Breast epithelium (tissue), 4 donors: ENCODE results near the gene NOP53. TPM values are rescaled to one million over a fixed set of nuclear protein-coding genes. Genes with fewer than 3 reads are reported as not detected.
A peak's percentile ranks its signal among the peaks of the same experiment; 100 is the strongest.

Experiments
- DNase-seq, 2 donors: peaks; one replicate each; pipeline ENCODE4 v3.0.0-alpha.2; 2019; ENCODE audit warnings: low spot score in 2 of 2
- H3K27ac ChIP-seq, 2 donors: fragments of 200-600 bp; sonication (generic) in 1 of 2; one replicate each; pipeline ENCODE4 v1.5.1; 2016 to 2019; ENCODE audit warnings: mild to moderate bottlenecking in 1 of 2
- H3K27me3 ChIP-seq, 2 donors: fragments of 200-600 bp; sonication (generic) in 1 of 2; one replicate each; pipeline versions ENCODE4 v1.5.1 to v1.6.0; 2017 to 2019; ENCODE audit warnings: control low read depth in 1 of 2, mild to moderate bottlenecking in 1 of 2
- H3K36me3 ChIP-seq: fragments of 200-600 bp; one replicate; pipeline ENCODE4 v1.5.1; 2019
- H3K4me1 ChIP-seq, 2 donors: fragments of 200-600 bp; sonication (generic); one replicate each; pipeline ENCODE4 v1.5.1; 2016 to 2019; ENCODE audit warnings: control low read depth in 1 of 2
- H3K4me3 ChIP-seq, 3 donors: fragments of 200-600 bp; sonication (generic); 1 replicate in 2 of 3; 2 replicates in 1 of 3; pipeline ENCODE4 v1.5.1; 2016 to 2019; ENCODE audit warnings: mild to moderate bottlenecking in 3 of 3, moderate library complexity in 2 of 3
- H3K9me3 ChIP-seq, 2 donors: fragments of 200-600 bp; sonication (generic) in 1 of 2; one replicate each; pipeline ENCODE4 v1.5.1; 2016 to 2019; ENCODE audit warnings: control low read depth in 1 of 2
- POLR2A ChIP-seq: fragments of 450-650 bp; IDR thresholded peaks from one replicate; pipeline ENCODE4 v1.6.1; 2016; ENCODE audit warnings: antibody characterized with exemption, mild to moderate bottlenecking, moderate library complexity
- POLR2AphosphoS5 ChIP-seq, 3 donors: sonication (generic); formaldehyde crosslinking; IDR thresholded peaks; one replicate each; pipeline ENCODE4 v1.6.1; 2017; ENCODE audit warnings: antibody characterized with exemption in 3 of 3
- intact Hi-C: fragments of 100-400 bp; cut with DNase I; formaldehyde crosslinking; loops from one replicate; pipeline ENCODE4 v1.15.1; 2023; ENCODE audit warnings: low total_unique reads
- total RNA-seq, 3 donors: library from RNA; depleted of rRNA; stranded (reverse); fragments of >200 nt; gene quantifications; one replicate each; pipeline ENCODE4 v1.1.0, GENCODE V29; 2016
- TF ChIP-seq, protein P1 (sequence below), 3 donors: fragments of 450-650 bp; IDR thresholded peaks; one replicate each; pipeline ENCODE4 v1.5.1; 2016 to 2017; ENCODE audit warnings: antibody characterized with exemption in 3 of 3, mild to moderate bottlenecking in 3 of 3, moderate library complexity in 3 of 3

The NOP53 gene
- total RNA-seq, result 100 to 1,000 TPM; 391 to 498 (median 457) TPM

DNA sequence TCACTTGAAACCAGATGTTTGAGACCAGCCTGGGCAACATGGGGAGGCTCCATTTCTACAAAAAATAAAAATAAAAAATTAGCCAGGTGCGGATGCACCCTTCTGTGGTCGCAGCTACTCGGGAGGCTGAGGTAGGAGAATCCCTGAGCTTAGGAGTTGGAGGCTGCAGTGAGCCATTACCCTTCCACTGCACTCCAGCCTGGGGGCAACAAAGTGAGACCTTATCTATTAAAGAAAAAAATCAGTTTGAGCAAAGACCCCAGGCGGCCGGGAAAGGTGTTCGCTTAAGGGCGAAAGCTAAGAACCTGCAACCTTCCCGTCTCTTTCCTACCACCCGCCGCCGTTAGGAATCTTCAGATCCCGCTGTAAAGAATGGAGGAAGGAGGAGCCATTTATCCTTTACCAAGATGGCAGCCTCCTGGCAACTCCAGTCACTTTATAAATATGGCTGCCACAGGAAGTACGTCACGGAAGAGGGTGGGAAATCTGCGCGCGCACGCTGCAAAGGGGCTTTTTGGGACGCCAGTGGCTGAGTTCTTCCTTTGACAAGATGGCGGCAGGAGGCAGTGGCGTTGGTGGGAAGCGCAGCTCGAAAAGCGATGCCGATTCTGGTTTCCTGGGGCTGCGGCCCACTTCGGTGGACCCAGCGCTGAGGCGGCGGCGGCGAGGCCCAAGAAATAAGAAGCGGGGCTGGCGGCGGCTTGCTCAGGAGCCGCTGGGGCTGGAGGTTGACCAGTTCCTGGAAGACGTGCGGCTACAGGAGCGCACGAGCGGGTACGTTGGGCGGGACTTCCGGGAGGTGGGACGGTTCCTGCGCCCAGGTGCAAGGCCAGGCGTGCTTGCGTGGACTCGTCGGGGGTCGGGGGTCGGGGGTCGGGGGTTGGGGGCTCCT, at the start of gene NOP53:
Gene NOP53, plus strand, starts transcription at position 537 of the 892 bp plus-strand sequence. Its CDS starts 14 bp downstream, at position 551.
- TF ChIP-seq, protein P1, sequence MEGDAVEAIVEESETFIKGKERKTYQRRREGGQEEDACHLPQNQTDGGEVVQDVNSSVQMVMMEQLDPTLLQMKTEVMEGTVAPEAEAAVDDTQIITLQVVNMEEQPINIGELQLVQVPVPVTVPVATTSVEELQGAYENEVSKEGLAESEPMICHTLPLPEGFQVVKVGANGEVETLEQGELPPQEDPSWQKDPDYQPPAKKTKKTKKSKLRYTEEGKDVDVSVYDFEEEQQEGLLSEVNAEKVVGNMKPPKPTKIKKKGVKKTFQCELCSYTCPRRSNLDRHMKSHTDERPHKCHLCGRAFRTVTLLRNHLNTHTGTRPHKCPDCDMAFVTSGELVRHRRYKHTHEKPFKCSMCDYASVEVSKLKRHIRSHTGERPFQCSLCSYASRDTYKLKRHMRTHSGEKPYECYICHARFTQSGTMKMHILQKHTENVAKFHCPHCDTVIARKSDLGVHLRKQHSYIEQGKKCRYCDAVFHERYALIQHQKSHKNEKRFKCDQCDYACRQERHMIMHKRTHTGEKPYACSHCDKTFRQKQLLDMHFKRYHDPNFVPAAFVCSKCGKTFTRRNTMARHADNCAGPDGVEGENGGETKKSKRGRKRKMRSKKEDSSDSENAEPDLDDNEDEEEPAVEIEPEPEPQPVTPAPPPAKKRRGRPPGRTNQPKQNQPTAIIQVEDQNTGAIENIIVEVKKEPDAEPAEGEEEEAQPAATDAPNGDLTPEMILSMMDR (IDR thresholded peaks at IDR 0.05), result peak in 2 of 3 donors; percentile 23 to 42
- TF ChIP-seq POLR2A (peak; percentile 76), POLR2AphosphoS5 (IDR thresholded peaks at IDR 0.05) (peak; percentile 93 to 96 (median 94))
- peaks cover 0 to 15% of the 10 kb centered on the region in 2 donors for H3K4me1 ChIP-seq
- peak within 1 kb of the TSS; percentile 77 to 82 (median 82) for H3K4me3 ChIP-seq
- H3K36me3 ChIP-seq, result no peaks in the 10 kb centered on the region
- intact Hi-C loops, result no loop called here
- H3K27ac ChIP-seq, result peak within 1 kb of the TSS; percentile 99
- no peaks in the 10 kb centered on the region for H3K27me3 ChIP-seq
- H3K9me3 ChIP-seq, result no peaks in the 10 kb centered on the region
- peak; percentile 98 for DNase-seq

DNA sequence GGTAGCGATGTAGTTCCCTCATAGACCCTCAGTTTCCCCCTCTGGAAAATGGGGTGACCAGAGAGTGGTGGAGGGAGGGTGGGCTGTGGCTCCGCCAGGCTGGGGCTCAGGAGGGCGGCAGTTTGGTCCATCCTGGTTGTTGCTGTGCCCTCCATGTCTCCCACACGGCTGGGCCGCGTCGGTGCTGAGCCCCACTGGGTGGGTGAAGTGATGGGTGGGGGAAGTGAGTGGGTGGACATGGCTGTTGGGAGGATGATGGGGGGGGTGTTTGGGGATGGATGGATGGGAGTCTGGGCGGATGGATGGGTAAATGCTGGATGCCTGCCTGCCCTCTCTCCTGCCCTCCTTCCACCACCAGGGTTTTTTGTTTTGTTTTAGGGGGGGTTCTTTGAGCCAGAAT, 48.7 kb upstream of the NOP53 start:
- no peaks in the 10 kb centered on the region for H3K9me3 ChIP-seq
- no peaks in the 10 kb centered on the region for H3K27me3 ChIP-seq
- H3K27ac ChIP-seq, result peak overlapping the region in 1 of 2 donors; percentile 7
- intact Hi-C loops, result loop anchor here (5.0 kb wide), 2 partner anchors 1421 to 1899 kb away; partner anchors contain the start of genes C19orf73 and PPFIA3
- TF ChIP-seq, protein P1 (IDR thresholded peaks at IDR 0.05), result no peak
- TF ChIP-seq POLR2A (no peak), POLR2AphosphoS5 (IDR thresholded peaks at IDR 0.05) (no peak)
- no peak for DNase-seq
- H3K4me1 ChIP-seq, result no peaks in the 10 kb centered on the region
- H3K4me3 ChIP-seq, result no peak overlapping the region
- H3K36me3 ChIP-seq, result peaks cover under 1% of the 10 kb centered on the region

DNA sequence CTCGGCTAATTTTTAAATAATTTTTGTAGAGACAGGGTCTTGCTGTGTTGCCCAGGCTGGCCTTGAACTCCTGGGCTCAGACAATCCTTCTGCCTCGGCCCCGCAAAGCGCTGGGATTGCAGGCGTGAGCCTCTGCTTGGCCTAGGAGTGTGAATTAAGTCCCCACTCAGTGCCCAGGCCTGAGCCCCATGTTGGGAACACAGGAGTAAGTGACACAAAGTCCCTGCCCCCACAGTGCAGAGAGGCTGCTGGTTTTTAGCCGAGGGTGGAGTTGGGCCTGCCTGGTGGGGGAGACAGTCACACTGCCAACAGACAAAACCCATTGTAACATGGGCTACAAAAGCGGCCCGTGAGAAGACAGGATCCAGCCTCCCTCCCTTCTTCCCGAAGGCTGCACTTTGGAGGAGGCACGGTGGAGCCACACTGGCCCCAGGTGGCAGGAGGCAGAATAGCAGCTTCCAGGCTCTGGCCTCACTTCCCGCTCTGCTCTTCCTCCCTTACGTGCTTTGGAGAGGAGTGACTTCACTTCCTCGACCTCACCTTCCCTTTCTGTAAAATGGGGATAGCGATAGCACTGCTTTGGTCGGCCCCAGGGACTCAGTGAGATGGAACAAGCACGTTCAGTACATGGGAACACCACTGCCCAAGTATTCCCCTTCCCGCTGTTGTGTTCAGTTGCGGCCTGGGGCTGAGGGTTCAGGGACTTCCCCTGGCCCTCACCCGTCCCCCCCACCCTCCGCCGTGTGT, 47.3 kb upstream of the NOP53 start:
- Histone ChIP-seq H3K4me3 (no peak overlapping the region), H3K9me3 (no peaks in the 10 kb centered on the region), H3K27me3 (no peaks in the 10 kb centered on the region), H3K4me1 (no peaks in the 10 kb centered on the region), H3K36me3 (peaks cover 10% of the 10 kb centered on the region), H3K27ac (peak overlapping the region; percentile 72 to 80)
- peak; percentile 60 to 84 for DNase-seq
- TF ChIP-seq POLR2AphosphoS5 (IDR thresholded peaks at IDR 0.05) (peak; percentile 57 to 71 (median 59)), POLR2A (no peak)
- TF ChIP-seq, protein P1 (IDR thresholded peaks at IDR 0.05), result peak; percentile 95 to 99 (median 98)
- intact Hi-C loops, result loop anchor here (5.0 kb wide), 2 partner anchors 1419 to 1901 kb away; partner anchors contain the start of genes C19orf73 and PPFIA3

DNA sequence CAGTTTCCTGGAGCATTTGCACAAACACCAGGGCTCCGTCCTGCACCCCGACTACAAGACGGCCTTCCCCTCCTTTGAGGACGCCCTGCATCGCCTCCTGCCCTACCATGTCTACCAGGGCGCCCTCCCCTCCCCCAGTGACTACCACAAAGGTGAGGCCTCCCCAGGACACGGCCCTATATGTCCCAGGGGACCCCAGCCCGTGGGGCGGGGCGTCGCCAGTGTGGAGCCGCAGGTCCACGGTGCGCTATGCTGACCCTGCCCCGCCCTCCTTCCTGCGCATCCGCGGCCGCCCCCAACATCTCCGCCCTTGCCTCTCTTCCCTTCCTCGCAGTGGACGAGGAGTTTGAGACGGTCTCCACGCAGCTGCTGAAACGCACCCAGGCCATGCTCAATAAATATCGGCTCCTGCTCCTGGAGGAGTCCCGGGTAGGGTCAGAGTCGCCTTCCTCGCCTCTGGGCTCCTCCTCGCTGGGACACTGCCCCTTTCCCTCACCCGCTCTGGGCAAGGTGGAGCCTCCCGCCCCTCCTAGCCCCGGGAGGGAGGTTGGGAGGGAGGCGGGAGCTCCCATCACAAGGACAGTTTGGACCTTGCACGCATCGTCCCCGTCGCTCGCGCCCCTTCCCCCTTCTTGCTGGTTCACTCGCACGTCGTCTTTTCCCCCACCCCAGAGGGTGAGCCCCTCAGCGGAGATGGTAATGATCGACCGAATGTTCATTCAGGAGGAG, 46.6 kb upstream of the NOP53 start:
- H3K27ac ChIP-seq, result peak overlapping the region in 1 of 2 donors; percentile 72
- peaks cover 10% of the 10 kb centered on the region for H3K36me3 ChIP-seq

More for the DNA sequence above, 46.6 kb upstream of the NOP53 start:
- Histone ChIP-seq H3K4me3 (no peak overlapping the region), H3K9me3 (no peaks in the 10 kb centered on the region), H3K4me1 (no peaks in the 10 kb centered on the region), H3K27me3 (no peaks in the 10 kb centered on the region)
- intact Hi-C loops, result loop anchor here (5.0 kb wide), 2 partner anchors 1419 to 1901 kb away; partner anchors contain the start of genes C19orf73 and PPFIA3
- TF ChIP-seq POLR2A (no peak), POLR2AphosphoS5 (IDR thresholded peaks at IDR 0.05) (no peak)
- TF ChIP-seq, protein P1 (IDR thresholded peaks at IDR 0.05), result no peak
- DNase-seq, result no peak
